GM21367 (cell line): ENCODE measurements around the gene SPRY2.

Source experiments
- ATAC-seq: cut with Tn5 transposase; IDR thresholded peaks from one replicate; pipeline ENCODE4 v1.9.1; 2021; ENCODE audit not compliant: unreplicated experiment

SPRY2 gene

GRCh38 chr13:80314711-80315653, 25.9 kb downstream of the SPRY2 start:
- no peak for ATAC-seq

- ATAC-seq, result no peak
Observed at GRCh38 chr13:80313668-80314256, 27.2 kb downstream of the SPRY2 start.

GRCh38 chr13:80312967-80313366, 28.0 kb downstream of the SPRY2 start:
- no peak for ATAC-seq

- ATAC-seq, result no peak
Observed at GRCh38 chr13:80312012-80312704, 28.8 kb downstream of the SPRY2 start.

- ATAC-seq, result no peak
Observed at GRCh38 chr13:80309926-80310325, 31.0 kb downstream of the SPRY2 start.

- no peak for ATAC-seq
Observed at GRCh38 chr13:80307401-80307987, 33.4 kb downstream of the SPRY2 start.

- ATAC-seq, result no peak
Observed at GRCh38 chr13:80306337-80306972, 34.5 kb downstream of the SPRY2 start.

- no peak for ATAC-seq
Observed at GRCh38 chr13:80305737-80306136, 35.2 kb downstream of the SPRY2 start.

GRCh38 chr13:80303225-80303811, 37.6 kb downstream of the SPRY2 start:
- no peak for ATAC-seq

- ATAC-seq, result no peak
Observed at GRCh38 chr13:80299046-80299445, 41.9 kb downstream of the SPRY2 start.

GRCh38 chr13:80297503-80297902, 43.4 kb downstream of the SPRY2 start:
- ATAC-seq, result no peak

GRCh38 chr13:80297094-80297493, 43.8 kb downstream of the SPRY2 start:
- no peak for ATAC-seq

GRCh38 chr13:80296638-80297037, 44.3 kb downstream of the SPRY2 start:
- ATAC-seq, result no peak

GRCh38 chr13:80290591-80290990, 50.3 kb downstream of the SPRY2 start:
- no peak for ATAC-seq
